WERI-Rb-1 (cell line): Measurements from ENCODE around the gene KCNJ5.

Experiments
- DNase-seq: peaks from one replicate; pipeline ENCODE4 v3.0.0-alpha.2; 2020
- H3K27ac ChIP-seq: fragments of 250-450 bp; sonication (Bioruptor Pico); 2 replicates; pipeline ENCODE4 v1.5.1; 2020; ENCODE audit warnings: mild to moderate bottlenecking, moderate library complexity
- H3K27me3 ChIP-seq: fragments of 250-450 bp; sonication (Bioruptor Pico); 2 replicates; pipeline ENCODE4 v1.5.1; 2021; ENCODE audit warnings: mild to moderate bottlenecking, low read depth, moderate library complexity; ENCODE audit not compliant: insufficient read depth, severe bottlenecking
- H3K36me3 ChIP-seq: fragments of 250-450 bp; sonication (Bioruptor Pico); 2 replicates; pipeline ENCODE4 v1.5.1; 2020; ENCODE audit warnings: mild to moderate bottlenecking, moderate library complexity
- H3K4me3 ChIP-seq: 2 replicates; pipeline ENCODE4 v1.5.1; 2011; ENCODE audit warnings: low read depth, mild to moderate bottlenecking, control low read depth, low read length
- H3K9me3 ChIP-seq: fragments of 250-450 bp; sonication (Bioruptor Pico); 2 replicates; pipeline ENCODE4 v1.5.1; 2021; ENCODE audit warnings: mild to moderate bottlenecking, moderate library complexity; ENCODE audit not compliant: severe bottlenecking
- TF ChIP-seq, protein P1 (sequence below): IDR thresholded peaks from 2 replicates; pipeline ENCODE4 v1.5.1; 2011; ENCODE audit warnings: low read depth, mild to moderate bottlenecking, control low read depth, inconsistent platforms, low read length

The KCNJ5 gene

DNA sequence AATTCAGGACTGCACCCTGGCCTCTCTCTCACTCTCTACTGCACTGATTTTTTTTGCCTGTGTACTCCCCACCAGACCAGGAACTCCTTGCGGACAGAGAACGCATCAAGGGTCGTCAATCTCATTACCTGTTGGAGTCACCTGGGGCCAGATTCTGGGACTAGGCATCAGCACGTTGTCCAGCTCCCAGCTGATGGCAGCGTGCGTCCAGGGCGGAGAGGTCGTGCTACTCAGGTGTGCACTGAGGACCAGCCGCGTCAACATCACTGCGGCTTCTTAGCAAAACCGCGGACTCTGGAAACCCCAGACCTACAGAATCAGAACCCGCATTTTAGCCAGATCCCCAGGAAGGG, 13.1 kb downstream of the KCNJ5 start:
- H3K27ac ChIP-seq = no peak overlapping the region
- H3K9me3 ChIP-seq = no peaks in the 10 kb centered on the region
- TF ChIP-seq, protein P1, sequence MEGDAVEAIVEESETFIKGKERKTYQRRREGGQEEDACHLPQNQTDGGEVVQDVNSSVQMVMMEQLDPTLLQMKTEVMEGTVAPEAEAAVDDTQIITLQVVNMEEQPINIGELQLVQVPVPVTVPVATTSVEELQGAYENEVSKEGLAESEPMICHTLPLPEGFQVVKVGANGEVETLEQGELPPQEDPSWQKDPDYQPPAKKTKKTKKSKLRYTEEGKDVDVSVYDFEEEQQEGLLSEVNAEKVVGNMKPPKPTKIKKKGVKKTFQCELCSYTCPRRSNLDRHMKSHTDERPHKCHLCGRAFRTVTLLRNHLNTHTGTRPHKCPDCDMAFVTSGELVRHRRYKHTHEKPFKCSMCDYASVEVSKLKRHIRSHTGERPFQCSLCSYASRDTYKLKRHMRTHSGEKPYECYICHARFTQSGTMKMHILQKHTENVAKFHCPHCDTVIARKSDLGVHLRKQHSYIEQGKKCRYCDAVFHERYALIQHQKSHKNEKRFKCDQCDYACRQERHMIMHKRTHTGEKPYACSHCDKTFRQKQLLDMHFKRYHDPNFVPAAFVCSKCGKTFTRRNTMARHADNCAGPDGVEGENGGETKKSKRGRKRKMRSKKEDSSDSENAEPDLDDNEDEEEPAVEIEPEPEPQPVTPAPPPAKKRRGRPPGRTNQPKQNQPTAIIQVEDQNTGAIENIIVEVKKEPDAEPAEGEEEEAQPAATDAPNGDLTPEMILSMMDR = no peak
- H3K4me3 ChIP-seq = no peak overlapping the region
- H3K27me3 ChIP-seq = no peaks in the 10 kb centered on the region
- no peaks in the 10 kb centered on the region for H3K36me3 ChIP-seq
- DNase-seq = no peak

DNA sequence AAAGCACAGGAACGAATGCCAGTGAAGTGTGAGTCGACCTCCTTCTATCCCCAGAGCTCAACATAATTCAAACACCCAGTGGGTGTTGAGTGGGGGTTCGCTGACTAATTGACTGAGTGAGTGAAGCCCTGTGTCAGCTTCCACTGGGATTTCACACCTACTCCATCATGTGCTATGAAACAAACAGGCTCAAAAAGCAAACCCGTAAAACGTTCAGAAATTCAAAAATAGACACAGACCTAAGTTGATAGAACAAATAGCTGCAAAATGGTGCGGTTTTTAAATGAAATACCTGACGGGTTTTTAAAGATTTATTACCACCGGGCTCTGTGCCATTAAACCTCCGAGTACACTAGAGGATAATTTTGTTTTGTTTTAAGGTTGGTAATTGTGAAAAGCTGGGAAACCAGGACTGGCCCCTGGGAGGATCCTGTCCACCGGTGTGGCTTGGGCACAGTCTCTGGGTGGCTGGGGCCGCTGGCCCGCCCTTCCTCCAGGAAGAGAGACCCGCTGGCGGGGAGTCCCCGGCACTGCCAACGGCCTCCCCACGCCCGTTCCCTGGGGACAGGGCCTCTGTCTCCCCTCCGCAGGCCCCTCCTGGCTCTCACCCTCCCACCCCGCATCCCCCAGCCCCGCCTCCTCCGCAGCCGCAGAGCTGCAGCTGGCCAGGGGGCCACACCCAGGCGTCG, 13.6 kb downstream of the KCNJ5 start:
- Histone ChIP-seq H3K9me3 (no peaks in the 10 kb centered on the region), H3K36me3 (no peaks in the 10 kb centered on the region), H3K27me3 (no peaks in the 10 kb centered on the region), H3K27ac (no peak overlapping the region), H3K4me3 (no peak overlapping the region)
- TF ChIP-seq, protein P1 = no peak
- no peak for DNase-seq

DNA sequence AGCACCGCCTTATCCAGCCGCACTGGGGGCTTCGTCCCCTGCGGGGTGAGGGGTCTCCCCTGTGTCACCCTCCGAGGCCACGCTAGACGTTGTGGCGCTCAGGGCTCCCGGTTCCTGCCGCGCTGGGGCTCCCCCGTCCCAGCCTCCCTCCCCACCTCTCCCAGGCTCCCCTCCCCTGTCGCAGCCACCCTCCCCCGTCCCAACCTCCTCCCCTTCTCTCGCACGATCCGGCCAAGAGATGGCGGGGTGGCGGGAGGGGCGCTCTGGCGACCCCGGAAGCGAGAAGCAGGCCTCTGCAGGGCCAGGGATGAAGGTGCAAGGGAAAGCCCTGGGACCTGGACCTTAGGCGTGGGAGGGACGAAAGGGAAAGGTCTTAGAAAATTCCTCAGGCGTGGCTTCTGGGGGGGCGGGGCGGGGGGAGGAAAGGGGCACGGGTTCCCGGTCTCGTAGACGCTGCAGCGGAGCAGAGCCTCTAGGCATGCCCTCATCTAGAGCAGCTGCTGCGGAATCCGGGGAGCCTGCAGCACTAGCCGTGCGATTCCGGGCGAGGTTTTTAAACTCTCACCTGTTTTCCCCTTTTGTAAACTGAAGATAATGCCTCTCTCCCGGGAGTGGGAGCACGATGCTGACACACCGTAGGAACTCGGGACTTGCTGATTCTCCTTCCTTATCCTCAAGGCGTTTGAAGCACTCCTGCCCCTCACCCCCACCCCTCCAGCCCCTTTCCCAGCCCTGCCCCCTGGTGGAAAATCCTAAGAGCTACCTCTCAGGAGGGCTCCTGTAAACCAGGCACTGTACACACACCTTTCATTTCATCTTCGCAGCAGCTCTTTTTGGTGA, 14.4 kb downstream of the KCNJ5 start:
- no peaks in the 10 kb centered on the region for H3K27me3 ChIP-seq
- no peak overlapping the region for H3K4me3 ChIP-seq
- H3K36me3 ChIP-seq = no peaks in the 10 kb centered on the region
- TF ChIP-seq, protein P1 = 0 out of 2 replicates have a peak, but pooled peaks have one; percentile 14
- no peak for DNase-seq
- no peak overlapping the region for H3K27ac ChIP-seq
- no peaks in the 10 kb centered on the region for H3K9me3 ChIP-seq

DNA sequence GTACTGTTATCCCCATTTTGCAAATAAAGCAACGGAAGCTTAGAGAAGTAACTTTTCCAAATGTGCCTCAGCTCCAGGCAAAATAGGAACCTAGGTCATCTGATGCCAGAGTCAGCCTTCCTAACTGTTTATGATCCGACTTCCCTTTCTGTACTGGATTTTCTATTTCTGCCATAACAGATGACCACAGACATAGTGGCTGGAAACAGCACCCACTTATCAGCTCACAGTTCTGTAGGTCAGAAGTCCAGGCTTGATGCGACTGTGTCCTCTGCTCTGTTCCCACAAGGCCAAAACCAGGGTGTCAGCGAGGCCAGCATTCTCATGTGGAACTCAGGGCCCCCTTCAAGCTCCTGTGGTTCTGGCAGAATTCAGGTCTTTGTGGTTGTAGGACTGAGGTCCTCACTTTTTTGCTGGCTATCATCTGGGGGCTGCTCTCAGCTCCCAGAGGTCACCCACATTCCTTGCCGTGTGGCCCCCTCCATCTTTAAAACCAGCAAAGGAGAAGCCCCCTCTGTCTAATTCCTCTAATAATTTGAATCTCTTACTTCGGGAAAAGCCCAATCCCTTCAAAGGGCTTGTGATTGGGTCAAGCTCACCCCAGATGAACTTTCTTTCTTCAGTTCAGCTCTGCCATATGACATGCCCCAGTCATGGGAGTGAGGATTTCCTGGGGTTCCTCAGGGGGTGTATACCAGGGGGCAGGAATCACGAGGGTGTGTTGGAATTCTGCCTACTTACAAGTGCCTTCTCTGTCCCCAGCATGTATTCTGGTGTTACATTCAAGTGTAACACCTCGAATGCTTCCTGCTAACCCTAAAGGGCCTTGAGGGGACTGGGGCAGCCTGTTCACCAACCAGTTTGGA, 15.3 kb downstream of the KCNJ5 start:
- no peak overlapping the region for H3K4me3 ChIP-seq
- no peak overlapping the region for H3K27ac ChIP-seq
- H3K27me3 ChIP-seq = no peaks in the 10 kb centered on the region
- no peaks in the 10 kb centered on the region for H3K36me3 ChIP-seq
- DNase-seq = no peak
- H3K9me3 ChIP-seq = no peaks in the 10 kb centered on the region
- TF ChIP-seq, protein P1 = no peak

DNA sequence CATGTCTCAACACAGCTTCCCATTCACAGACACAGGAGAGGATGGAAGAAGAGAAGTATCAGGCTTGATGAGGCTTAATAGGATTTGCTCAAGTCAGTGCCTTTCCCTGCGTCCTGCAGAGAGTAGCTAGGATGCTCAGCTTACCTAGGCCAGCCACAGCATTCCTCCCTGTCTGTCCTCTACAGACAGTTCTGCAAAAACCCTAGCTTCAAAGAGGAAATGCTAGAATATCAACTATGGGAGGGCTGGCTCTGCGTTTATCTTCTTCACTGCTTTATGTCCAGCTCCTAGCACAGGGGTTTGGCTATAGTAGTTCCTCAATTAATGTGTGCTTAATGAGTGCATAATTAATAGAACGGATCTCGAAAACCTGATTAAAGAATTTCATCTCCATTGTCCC, 16.4 kb downstream of the KCNJ5 start:
- no peak overlapping the region for H3K27ac ChIP-seq
- H3K9me3 ChIP-seq = peaks cover 5% of the 10 kb centered on the region
- no peak overlapping the region for H3K4me3 ChIP-seq
- TF ChIP-seq, protein P1 = no peak
- no peaks in the 10 kb centered on the region for H3K36me3 ChIP-seq
- DNase-seq = no peak
- H3K27me3 ChIP-seq = no peaks in the 10 kb centered on the region
